Activated naive CD8-positive, alpha-beta T cell (primary cell): ENCODE data around the gene MID1.

Experiments used
- H3K27ac Mint-ChIP-seq: one replicate; pipeline ENCODE4 v1.8.0; 2021; ENCODE audit warnings: mixed read lengths
- H3K27me3 Mint-ChIP-seq: one replicate; pipeline ENCODE4 v1.8.0; 2021; ENCODE audit warnings: mixed read lengths
- H3K36me3 Mint-ChIP-seq: one replicate; pipeline ENCODE4 v1.8.0; 2021; ENCODE audit warnings: mixed read lengths
- H3K4me1 Mint-ChIP-seq: one replicate; pipeline ENCODE4 v1.8.0; 2021; ENCODE audit warnings: low read depth, mixed read lengths
- H3K4me3 Mint-ChIP-seq: one replicate; pipeline ENCODE4 v1.8.0; 2021; ENCODE audit warnings: mild to moderate bottlenecking, mixed read lengths
- H3K9me3 Mint-ChIP-seq: one replicate; pipeline ENCODE4 v1.8.0; 2021; ENCODE audit warnings: low read depth, mixed read lengths

MID1 gene

GRCh38 chrX:10571260-10571659 is 49.1 kb downstream of the MID1 start:
- H3K4me3 Mint-ChIP-seq: no peak overlapping the region
- H3K36me3 Mint-ChIP-seq: no peaks in the 10 kb centered on the region
- no peaks in the 10 kb centered on the region for H3K4me1 Mint-ChIP-seq
- H3K9me3 Mint-ChIP-seq: no peaks in the 10 kb centered on the region
- H3K27me3 Mint-ChIP-seq: no peaks in the 10 kb centered on the region
- H3K27ac Mint-ChIP-seq: no peak overlapping the region

- Mint-ChIP-seq H3K27ac (no peak overlapping the region), H3K27me3 (no peaks in the 10 kb centered on the region), H3K4me3 (no peak overlapping the region)
These were observed 49.8 kb downstream of the MID1 start for GRCh38 chrX:10570601-10571000.

GRCh38 chrX:10569946-10570345 is 50.4 kb downstream of the MID1 start:
- H3K4me1 Mint-ChIP-seq: no peaks in the 10 kb centered on the region
- no peak overlapping the region for H3K4me3 Mint-ChIP-seq
- H3K9me3 Mint-ChIP-seq: no peaks in the 10 kb centered on the region
- H3K36me3 Mint-ChIP-seq: no peaks in the 10 kb centered on the region
- H3K27me3 Mint-ChIP-seq: no peaks in the 10 kb centered on the region
- no peak overlapping the region for H3K27ac Mint-ChIP-seq

More at GRCh38 chrX:10570601-10571000, 49.8 kb downstream of the MID1 start:
- Mint-ChIP-seq H3K9me3 (no peaks in the 10 kb centered on the region), H3K4me1 (no peaks in the 10 kb centered on the region), H3K36me3 (no peaks in the 10 kb centered on the region)

- H3K4me1 Mint-ChIP-seq: no peaks in the 10 kb centered on the region
These were observed 52.0 kb downstream of the MID1 start for GRCh38 chrX:10568428-10568827.

GRCh38 chrX:10567136-10567535 is 53.2 kb downstream of the MID1 start:
- no peak overlapping the region for H3K27ac Mint-ChIP-seq
- H3K9me3 Mint-ChIP-seq: no peaks in the 10 kb centered on the region
- no peaks in the 10 kb centered on the region for H3K36me3 Mint-ChIP-seq
- H3K4me1 Mint-ChIP-seq: no peaks in the 10 kb centered on the region
- H3K27me3 Mint-ChIP-seq: no peaks in the 10 kb centered on the region
- H3K4me3 Mint-ChIP-seq: no peak overlapping the region

More at GRCh38 chrX:10568428-10568827, 52.0 kb downstream of the MID1 start:
- Mint-ChIP-seq H3K27me3 (no peaks in the 10 kb centered on the region), H3K9me3 (no peaks in the 10 kb centered on the region), H3K4me3 (no peak overlapping the region), H3K27ac (no peak overlapping the region), H3K36me3 (no peaks in the 10 kb centered on the region)

- H3K9me3 Mint-ChIP-seq: no peaks in the 10 kb centered on the region
- H3K27ac Mint-ChIP-seq: no peak overlapping the region
- no peaks in the 10 kb centered on the region for H3K36me3 Mint-ChIP-seq
- no peak overlapping the region for H3K4me3 Mint-ChIP-seq
- H3K27me3 Mint-ChIP-seq: no peaks in the 10 kb centered on the region
- no peaks in the 10 kb centered on the region for H3K4me1 Mint-ChIP-seq
These were observed 53.7 kb downstream of the MID1 start for GRCh38 chrX:10566716-10567097.

- Mint-ChIP-seq H3K4me1 (no peaks in the 10 kb centered on the region), H3K9me3 (no peaks in the 10 kb centered on the region), H3K27ac (no peak overlapping the region), H3K27me3 (no peaks in the 10 kb centered on the region), H3K4me3 (no peak overlapping the region), H3K36me3 (no peaks in the 10 kb centered on the region)
These were observed 55.9 kb downstream of the MID1 start for GRCh38 chrX:10564484-10564883.

GRCh38 chrX:10557166-10557565 is 63.2 kb downstream of the MID1 start:
- Mint-ChIP-seq H3K4me1 (no peaks in the 10 kb centered on the region), H3K27ac (no peak overlapping the region), H3K27me3 (no peaks in the 10 kb centered on the region), H3K4me3 (no peak overlapping the region), H3K9me3 (no peaks in the 10 kb centered on the region), H3K36me3 (no peaks in the 10 kb centered on the region)

- Mint-ChIP-seq H3K4me3 (no peak overlapping the region), H3K4me1 (no peaks in the 10 kb centered on the region), H3K27me3 (no peaks in the 10 kb centered on the region), H3K9me3 (no peaks in the 10 kb centered on the region), H3K27ac (no peak overlapping the region), H3K36me3 (no peaks in the 10 kb centered on the region)
These were observed 64.0 kb downstream of the MID1 start for GRCh38 chrX:10556405-10556804.

- no peaks in the 10 kb centered on the region for H3K4me1 Mint-ChIP-seq
- H3K9me3 Mint-ChIP-seq: no peaks in the 10 kb centered on the region
- H3K27ac Mint-ChIP-seq: no peak overlapping the region
- H3K4me3 Mint-ChIP-seq: no peak overlapping the region
- no peaks in the 10 kb centered on the region for H3K27me3 Mint-ChIP-seq
- no peaks in the 10 kb centered on the region for H3K36me3 Mint-ChIP-seq
These were observed 64.5 kb downstream of the MID1 start for GRCh38 chrX:10555846-10556245.

GRCh38 chrX:10554612-10555270 is 65.6 kb downstream of the MID1 start:
- H3K27ac Mint-ChIP-seq: no peak overlapping the region
- H3K4me3 Mint-ChIP-seq: no peak overlapping the region
- H3K36me3 Mint-ChIP-seq: no peaks in the 10 kb centered on the region
- no peaks in the 10 kb centered on the region for H3K27me3 Mint-ChIP-seq
- H3K9me3 Mint-ChIP-seq: no peaks in the 10 kb centered on the region
- H3K4me1 Mint-ChIP-seq: no peaks in the 10 kb centered on the region

GRCh38 chrX:10549280-10549679 is 71.1 kb downstream of the MID1 start:
- H3K9me3 Mint-ChIP-seq: no peaks in the 10 kb centered on the region

GRCh38 chrX:10548688-10549087 is 71.7 kb downstream of the MID1 start:
- Mint-ChIP-seq H3K36me3 (no peaks in the 10 kb centered on the region), H3K9me3 (no peaks in the 10 kb centered on the region), H3K27ac (no peak overlapping the region), H3K4me1 (no peaks in the 10 kb centered on the region), H3K4me3 (no peak overlapping the region), H3K27me3 (no peaks in the 10 kb centered on the region)

More at GRCh38 chrX:10549280-10549679, 71.1 kb downstream of the MID1 start:
- Mint-ChIP-seq H3K27ac (no peak overlapping the region), H3K4me1 (no peaks in the 10 kb centered on the region), H3K36me3 (no peaks in the 10 kb centered on the region), H3K4me3 (no peak overlapping the region), H3K27me3 (no peaks in the 10 kb centered on the region)

- Mint-ChIP-seq H3K9me3 (no peaks in the 10 kb centered on the region), H3K4me1 (no peaks in the 10 kb centered on the region), H3K36me3 (no peaks in the 10 kb centered on the region), H3K4me3 (no peak overlapping the region), H3K27me3 (no peaks in the 10 kb centered on the region), H3K27ac (no peak overlapping the region)
These were observed 74.5 kb downstream of the MID1 start for GRCh38 chrX:10545882-10546281.

- Mint-ChIP-seq H3K9me3 (no peaks in the 10 kb centered on the region), H3K27me3 (no peaks in the 10 kb centered on the region), H3K4me1 (no peaks in the 10 kb centered on the region), H3K4me3 (no peak overlapping the region), H3K27ac (no peak overlapping the region), H3K36me3 (no peaks in the 10 kb centered on the region)
These were observed 77.8 kb downstream of the MID1 start for GRCh38 chrX:10542586-10542985.

- Mint-ChIP-seq H3K9me3 (no peaks in the 10 kb centered on the region), H3K4me1 (no peaks in the 10 kb centered on the region), H3K27ac (no peak overlapping the region), H3K4me3 (no peak overlapping the region), H3K36me3 (no peaks in the 10 kb centered on the region), H3K27me3 (no peaks in the 10 kb centered on the region)
These were observed 81.6 kb downstream of the MID1 start for GRCh38 chrX:10538831-10539230.
